ENCODE data around the gene DNAH10.

The DNAH10 gene

GRCh38 chr12:123845881-123846280 is 83.8 kb downstream of the DNAH10 start:
- no peak for DNase-seq (ENCODE audit: low read depth in 2 of 2)

GRCh38 chr12:123846340-123846739 is 84.2 kb downstream of the DNAH10 start:
- DNase-seq (ENCODE audit: low read depth in 2 of 2), result no peak

- no peak for DNase-seq (ENCODE audit: low read depth in 2 of 2)
Observed at GRCh38 chr12:123847019-123847418, 84.9 kb downstream of the DNAH10 start.

GRCh38 chr12:123847876-123848275 is 85.8 kb downstream of the DNAH10 start:
- no peak for DNase-seq (ENCODE audit: low read depth in 2 of 2)

GRCh38 chr12:123849517-123849916 is 87.4 kb downstream of the DNAH10 start:
- DNase-seq (ENCODE audit: low read depth in 2 of 2), result no peak

- no peak for DNase-seq (ENCODE audit: low read depth in 2 of 2)
Observed at GRCh38 chr12:123850246-123851134, 88.4 kb downstream of the DNAH10 start.

GRCh38 chr12:123853396-123854070 is 91.4 kb downstream of the DNAH10 start:
- DNase-seq (ENCODE audit: low read depth in 2 of 2), result no peak

GRCh38 chr12:123854232-123854631 is 92.1 kb downstream of the DNAH10 start:
- DNase-seq (ENCODE audit: low read depth in 2 of 2), result no peak

- DNase-seq (ENCODE audit: low read depth in 2 of 2), result no peak
Observed at GRCh38 chr12:123854918-123855317, 92.8 kb downstream of the DNAH10 start.

GRCh38 chr12:123856681-123857080 is 94.6 kb downstream of the DNAH10 start:
- DNase-seq (ENCODE audit: low read depth in 2 of 2), result no peak

GRCh38 chr12:123858176-123858575 is 96.1 kb downstream of the DNAH10 start:
- DNase-seq (ENCODE audit: low read depth in 2 of 2), result no peak

GRCh38 chr12:123859035-123859434 is 96.9 kb downstream of the DNAH10 start:
- no peak for DNase-seq (ENCODE audit: low read depth in 2 of 2)

- DNase-seq (ENCODE audit: low read depth in 2 of 2), result no peak
Observed at GRCh38 chr12:123860377-123860776, 98.3 kb downstream of the DNAH10 start.

- no peak for DNase-seq (ENCODE audit: low read depth in 2 of 2)
Observed at GRCh38 chr12:123861392-123861791, 99.3 kb downstream of the DNAH10 start.

- DNase-seq (ENCODE audit: low read depth in 2 of 2), result no peak
Observed at GRCh38 chr12:123867141-123867540, 105.0 kb downstream of the DNAH10 start.

GRCh38 chr12:123868791-123869190 is 106.7 kb downstream of the DNAH10 start:
- no peak for DNase-seq (ENCODE audit: low read depth in 2 of 2)

GRCh38 chr12:123873793-123874192 is 111.7 kb downstream of the DNAH10 start:
- DNase-seq (ENCODE audit: low read depth in 2 of 2), result no peak

- no peak for DNase-seq (ENCODE audit: low read depth in 2 of 2)
Observed at GRCh38 chr12:123877968-123878367, 115.9 kb downstream of the DNAH10 start.

- DNase-seq (ENCODE audit: low read depth in 2 of 2), result no peak
Observed at GRCh38 chr12:123879101-123879500, 117.0 kb downstream of the DNAH10 start.

GRCh38 chr12:123879691-123880090 is 117.6 kb downstream of the DNAH10 start:
- no peak for DNase-seq (ENCODE audit: low read depth in 2 of 2)

- DNase-seq (ENCODE audit: low read depth in 2 of 2), result no peak
Observed at GRCh38 chr12:123882161-123882705, 120.1 kb downstream of the DNAH10 start.

- no peak for DNase-seq (ENCODE audit: low read depth in 2 of 2)
Observed at GRCh38 chr12:123886258-123886657, 124.2 kb downstream of the DNAH10 start.

All from stimulated activated CD4-positive, alpha-beta T cell treated with anti-CD3 and anti-CD28 coated beads, Interleukin-1b, Interleukin-23, amount 100 ng/mL, for 1 hour (primary cell).